GM18873 (cell line): ENCODE data around the gene SH3GLB1.
"Not testable (repeated sequence)": the region's sequence is repeated elsewhere in the genome, so short reads cannot be mapped to it uniquely, and the experiment has no call there.

ENCODE experiments used
- ATAC-seq: cut with Tn5 transposase; IDR thresholded peaks from one replicate; pipeline ENCODE4 v1.9.1; 2021; ENCODE audit warnings: mild to moderate bottlenecking, moderate library complexity, moderate number of reproducible peaks; ENCODE audit not compliant: unreplicated experiment, low FRiP score

The SH3GLB1 gene

DNA sequence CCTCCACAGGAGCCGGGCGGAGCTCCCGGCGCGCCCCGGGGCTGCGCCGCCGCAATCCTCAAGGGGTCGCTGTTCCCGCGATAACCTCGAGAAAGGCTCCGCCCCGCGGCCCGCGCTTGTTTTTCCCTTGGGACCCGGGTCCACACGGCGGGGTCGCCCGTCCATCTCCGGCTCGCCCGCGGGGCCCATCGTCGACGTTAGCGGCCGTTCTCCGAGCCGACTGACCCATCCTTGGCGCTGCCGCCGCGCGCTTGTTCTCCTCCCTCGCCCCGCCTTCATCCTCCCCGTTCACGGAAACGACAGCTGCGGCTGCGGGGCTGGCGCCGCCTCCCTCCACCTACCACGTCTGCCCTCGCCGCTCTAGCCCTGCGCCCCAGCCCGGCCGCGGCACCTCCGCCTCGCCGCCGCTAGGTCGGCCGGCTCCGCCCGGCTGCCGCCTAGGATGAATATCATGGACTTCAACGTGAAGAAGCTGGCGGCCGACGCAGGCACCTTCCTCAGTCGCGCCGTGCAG, at the start of gene SH3GLB1:
Gene SH3GLB1 (plus strand): TSS at position 119 of the 514 bp plus-strand sequence. CDS start 324 bp downstream, at position 443.
- peak; percentile 87 for ATAC-seq

DNA sequence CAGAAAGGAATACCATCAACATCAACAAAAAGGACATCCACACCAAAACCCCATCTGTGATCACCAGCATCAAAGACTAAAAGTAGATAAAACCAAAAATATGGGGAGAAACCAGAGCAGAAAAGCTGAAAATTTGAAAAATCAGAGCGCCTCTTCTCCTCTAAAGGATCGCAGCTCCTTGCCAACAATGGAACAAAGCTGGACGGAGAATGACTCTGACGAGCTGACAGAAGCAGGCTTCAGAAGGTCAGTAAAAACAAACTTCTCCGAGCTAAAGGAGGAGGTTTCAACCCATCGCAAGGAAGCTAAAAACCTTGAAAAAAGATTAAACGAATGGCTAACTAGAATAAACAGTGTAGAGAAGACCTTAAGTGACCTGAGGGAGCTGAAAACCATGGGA, 46.0 kb upstream of the SH3GLB1 start:
- ATAC-seq: not testable (repeated sequence)

DNA sequence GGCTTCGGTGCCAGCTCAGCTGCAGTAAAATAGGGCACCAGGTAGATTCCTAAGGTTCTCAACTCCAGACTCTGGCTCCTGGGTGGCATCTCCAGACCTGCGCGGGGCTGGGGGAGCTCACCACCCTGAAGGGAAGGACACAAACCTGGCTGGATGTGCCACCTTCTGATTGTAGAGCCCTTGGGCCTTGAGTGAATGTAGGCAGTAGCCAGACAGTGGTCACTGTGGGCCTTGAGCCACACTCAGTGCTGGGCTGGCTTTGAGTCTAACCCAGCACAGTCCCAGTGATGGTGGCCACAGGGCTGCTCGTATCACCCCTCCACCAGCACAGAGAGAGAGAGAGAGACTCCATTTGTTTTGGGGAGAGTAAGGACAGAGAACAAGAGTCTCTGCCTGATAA, 38.0 kb upstream of the SH3GLB1 start:
- ATAC-seq: no peak

DNA sequence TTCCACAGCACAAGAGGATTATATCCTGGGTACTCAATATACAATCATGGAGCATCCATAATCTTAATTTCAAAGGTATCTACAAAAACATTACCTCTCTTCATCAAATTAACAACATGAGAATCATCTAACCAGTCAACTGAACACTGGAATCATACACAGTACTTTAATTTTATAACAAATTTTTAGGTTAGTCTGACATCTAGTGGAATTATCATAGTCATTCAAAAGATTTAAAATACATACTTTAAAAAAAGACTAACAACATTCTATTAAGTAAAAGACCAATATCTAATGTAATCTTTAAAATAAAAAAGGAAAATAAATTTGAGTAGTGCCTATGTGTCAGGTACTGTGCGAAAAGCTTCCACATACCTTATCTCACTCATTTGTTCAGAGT, 16.8 kb upstream of the SH3GLB1 start:
- ATAC-seq: no peak

DNA sequence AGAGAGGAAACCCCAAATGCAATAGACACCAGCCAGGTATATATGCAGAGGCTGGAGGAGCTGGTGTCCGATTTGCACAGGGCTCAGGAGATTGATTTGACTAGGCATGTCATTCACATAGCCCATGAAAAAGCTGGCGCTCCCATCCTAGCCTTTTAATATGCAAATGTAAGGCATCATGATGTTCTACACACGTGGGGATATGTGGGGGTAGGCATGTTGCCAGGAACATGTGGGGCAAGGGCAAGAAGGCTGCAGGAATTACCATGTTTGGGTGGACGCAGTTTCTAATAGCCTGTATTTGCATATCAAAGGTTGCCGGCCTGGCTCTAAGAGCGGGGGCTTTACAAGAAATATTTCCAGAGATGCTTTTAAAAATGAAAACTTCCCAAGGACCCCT, 11.7 kb upstream of the SH3GLB1 start:
- ATAC-seq: no peak

DNA sequence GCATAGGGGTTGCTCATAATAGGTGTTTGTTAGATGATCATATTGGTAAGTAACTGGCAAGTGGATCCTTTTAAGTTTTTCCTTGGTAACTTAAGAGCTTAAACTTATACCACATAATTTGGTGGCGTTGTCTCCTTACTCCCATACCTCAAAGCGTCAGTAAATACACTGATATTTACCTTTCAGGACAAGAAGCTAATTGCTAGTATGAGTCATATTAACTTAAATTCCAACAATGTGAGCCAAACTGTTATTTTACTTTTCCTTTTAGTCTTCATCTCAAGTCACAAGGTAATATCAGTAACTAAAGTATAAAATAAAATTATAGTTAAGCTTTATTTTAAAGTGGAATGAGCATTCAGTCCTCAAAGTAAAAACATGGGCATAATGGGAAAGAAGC, 9.0 kb upstream of the SH3GLB1 start:
- ATAC-seq: no peak

DNA sequence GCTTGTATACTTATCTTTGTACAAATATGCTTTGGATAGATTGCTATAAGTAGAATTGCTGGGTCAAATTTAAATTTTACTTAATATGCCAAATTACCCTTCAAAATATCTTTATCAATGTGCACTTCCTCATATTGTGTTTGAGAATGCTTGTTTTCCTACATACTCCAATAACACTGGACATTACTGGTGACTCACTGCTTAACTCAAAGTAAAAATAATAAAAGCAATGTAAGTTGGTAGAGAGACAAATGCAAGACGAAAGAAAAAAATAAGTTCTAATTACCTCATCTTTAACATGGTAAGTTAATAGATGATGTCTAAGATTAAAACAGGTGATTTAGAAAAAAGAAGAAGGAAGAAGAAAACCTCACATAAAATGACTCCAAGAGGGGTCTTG, 7.9 kb upstream of the SH3GLB1 start:
- no peak for ATAC-seq

DNA sequence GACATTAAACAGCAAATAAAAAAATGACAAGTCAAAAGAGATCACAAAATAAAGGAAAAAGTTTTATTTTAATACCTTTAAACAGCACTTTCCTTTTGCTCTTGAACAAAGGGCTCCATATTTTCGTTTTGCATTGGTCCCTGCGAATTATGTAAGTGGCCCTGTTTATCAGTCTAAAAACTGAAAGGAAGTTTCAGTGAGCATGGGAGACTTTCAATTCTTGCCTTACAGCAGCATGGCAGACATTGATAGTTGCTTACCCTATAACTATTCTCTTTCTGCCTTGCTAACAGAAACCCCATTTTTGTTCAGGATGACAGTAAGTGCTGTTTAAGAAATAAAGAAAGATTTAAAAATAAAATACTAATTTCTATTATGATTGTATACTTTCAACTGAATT, 5.2 kb upstream of the SH3GLB1 start:
- no peak for ATAC-seq

DNA sequence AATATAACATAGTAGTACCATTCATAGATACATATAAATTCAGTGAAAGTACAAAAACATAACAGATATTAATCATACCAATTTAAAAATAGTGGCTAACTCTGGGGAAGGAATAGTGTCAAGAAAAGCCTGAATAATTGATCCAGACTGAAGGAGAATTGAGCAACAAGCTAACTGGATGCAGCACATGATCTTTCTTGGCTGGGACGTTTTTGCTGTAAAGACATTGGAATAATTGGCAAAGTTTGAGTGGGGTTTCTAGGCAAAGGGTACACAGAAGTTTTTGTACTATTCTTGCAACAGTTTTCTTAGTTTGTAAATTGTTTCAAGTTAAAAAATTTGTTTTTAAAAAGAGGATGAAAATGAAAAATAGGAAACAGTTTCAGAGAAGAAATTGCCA, 2.6 kb upstream of the SH3GLB1 start:
- ATAC-seq: no peak

DNA sequence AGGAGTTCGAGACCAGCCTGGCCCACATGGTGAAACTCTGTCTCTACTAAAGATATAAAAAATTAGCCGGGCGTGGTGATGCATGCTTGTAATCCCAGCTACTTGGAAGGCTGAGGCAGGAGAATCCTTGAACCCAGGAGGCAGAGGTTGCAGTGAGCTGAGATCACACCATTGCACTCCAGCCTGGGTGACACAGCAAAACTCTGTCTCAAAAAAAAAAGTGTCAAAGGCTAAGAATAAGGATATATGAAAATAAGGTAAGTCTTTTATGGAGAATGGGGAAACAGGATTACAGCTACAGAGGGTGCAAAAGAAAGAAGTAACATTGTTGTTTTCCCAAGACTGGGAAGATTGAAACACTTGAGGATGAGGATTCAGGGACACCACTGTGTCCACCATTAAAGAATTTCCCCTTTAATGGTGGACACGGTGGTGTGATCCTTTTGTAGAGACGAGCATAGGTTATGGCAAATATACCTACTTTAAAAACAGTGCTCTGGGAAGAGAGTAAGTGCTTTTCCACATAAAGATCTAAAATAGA, 1.4 kb upstream of the SH3GLB1 start:
- ATAC-seq: not testable (repeated sequence)

DNA sequence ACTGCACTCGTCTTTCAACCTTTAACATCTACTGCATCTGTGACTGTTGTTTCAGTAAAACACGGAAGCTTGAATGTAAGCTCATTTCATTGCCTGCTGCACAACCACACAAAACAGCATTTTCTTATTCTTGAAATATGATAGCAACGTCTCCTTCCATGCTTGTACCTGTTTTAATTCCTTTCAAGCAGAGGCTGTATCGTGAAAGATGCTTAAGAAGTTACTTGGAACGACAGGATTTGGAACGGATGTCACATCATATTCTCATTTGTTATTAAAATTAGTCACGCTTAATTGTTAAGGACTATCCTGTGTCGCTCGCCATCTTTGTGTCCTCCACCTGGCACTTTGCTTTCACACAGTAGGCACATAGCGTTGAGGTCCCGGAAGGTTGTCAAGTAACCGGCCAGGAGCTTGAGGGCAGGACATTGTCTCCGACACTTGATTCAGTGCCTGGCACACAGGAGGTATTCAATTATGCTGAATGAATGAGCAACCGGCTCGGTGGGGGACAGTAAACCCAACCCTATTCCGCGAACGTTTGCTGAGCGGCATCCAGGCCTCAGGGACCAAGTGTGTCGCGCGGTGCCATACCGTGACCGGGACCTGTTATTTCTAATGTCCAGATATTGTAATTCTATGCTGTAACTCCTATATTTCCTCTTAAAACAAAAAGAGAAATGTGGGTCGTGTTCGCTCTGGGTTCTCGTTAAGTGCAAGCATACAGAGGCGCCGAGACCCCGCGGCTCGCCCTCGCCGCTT, 499 bp upstream of the SH3GLB1 start:
- ATAC-seq: peak; percentile 31

DNA sequence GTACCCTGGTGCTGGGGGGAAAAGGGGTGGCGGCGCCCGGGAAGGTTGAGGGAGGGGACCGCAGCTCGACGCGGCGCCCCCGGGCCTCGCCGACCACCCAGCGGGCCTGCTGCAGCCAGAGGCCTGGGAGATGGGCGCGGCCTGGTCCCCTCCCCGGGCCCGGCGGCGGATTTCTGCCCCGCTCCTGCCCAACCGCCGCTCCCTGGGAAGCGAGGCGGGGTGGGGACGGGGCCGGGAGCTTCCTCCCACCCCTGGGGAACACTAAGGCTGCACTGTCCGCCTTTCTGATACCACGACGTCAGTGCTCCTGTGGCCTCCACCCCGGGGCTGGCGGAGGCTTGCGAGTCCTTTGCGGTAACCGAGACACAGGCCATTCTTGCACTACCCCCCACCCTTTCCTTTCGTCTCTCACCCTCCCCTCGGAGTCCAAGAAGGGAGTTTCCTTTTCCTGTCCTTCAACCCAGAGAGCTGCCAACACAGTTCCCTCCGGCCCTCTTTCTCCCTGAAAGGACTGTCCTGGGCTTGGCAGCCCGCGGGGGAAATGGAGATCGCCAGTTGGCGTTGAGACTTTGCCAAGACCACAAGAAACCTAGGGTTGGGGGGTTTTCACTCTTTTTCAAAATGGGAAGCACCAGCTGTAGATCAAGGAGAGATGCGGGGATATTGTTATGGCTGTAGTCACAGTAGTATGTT, 742 bp downstream of the SH3GLB1 start:
- peak; percentile 30 for ATAC-seq

DNA sequence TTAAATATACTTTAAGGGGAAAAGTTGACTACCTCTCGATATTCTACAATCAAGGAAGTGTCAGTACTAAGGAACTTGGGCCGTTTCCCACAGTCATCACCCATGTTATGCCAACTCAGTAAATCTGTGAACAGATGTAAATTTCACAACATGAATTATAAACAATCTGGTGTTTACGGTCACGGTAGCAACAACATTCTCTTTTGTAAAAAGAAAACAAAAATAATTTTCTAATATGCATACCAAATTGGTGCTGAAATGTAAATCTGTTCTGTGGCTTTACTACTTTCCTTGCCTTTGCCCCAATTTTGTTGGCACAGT, 1.2 kb downstream of the SH3GLB1 start:
- no peak for ATAC-seq

DNA sequence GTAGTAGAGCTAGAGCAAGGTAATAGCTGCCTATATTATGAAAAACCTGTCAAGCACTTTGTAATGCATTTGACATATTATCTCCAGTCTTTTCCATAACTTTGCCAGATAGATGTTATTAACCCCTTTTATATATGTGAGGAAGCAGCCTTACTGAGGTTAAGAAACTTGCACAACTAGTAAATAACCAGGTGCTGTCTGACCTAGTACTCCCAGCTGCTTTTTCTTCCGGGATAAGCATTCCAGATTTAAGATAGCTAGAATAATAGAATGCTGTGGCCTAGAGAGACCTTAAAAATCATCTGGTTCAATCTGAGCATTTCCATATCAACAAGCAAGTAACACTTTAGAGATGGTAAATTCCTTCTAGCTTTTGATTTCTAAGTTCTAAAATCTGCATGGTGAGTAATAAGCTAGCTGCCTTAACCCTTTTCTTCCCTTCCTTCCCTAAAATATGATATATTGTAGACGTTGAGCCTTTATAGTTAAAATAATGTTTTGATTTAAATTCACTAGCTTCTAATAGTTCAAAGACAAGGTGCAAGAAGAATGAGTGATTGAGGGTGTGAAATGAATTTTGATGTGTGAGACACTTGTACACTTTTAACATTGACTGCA, 1.8 kb downstream of the SH3GLB1 start:
- ATAC-seq: no peak

DNA sequence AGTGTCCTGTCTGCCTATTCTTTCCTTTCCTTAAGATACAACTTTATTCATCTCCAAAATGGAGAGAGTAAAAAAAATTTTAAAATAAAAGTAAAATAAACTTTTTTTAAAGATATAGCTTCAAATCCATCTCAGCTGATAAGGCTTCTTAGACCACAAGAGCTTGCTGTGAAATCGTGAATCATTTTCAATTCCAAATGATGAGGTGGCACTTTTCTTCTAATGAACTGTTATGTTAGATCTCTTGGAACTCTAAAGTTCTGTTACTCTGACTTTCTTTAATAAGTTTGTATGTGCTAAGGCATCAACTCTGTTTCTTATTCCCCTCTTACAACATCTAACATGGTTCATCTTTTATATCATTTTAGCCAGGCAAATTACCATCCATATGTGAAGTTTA, 4.5 kb downstream of the SH3GLB1 start:
- ATAC-seq: no peak

DNA sequence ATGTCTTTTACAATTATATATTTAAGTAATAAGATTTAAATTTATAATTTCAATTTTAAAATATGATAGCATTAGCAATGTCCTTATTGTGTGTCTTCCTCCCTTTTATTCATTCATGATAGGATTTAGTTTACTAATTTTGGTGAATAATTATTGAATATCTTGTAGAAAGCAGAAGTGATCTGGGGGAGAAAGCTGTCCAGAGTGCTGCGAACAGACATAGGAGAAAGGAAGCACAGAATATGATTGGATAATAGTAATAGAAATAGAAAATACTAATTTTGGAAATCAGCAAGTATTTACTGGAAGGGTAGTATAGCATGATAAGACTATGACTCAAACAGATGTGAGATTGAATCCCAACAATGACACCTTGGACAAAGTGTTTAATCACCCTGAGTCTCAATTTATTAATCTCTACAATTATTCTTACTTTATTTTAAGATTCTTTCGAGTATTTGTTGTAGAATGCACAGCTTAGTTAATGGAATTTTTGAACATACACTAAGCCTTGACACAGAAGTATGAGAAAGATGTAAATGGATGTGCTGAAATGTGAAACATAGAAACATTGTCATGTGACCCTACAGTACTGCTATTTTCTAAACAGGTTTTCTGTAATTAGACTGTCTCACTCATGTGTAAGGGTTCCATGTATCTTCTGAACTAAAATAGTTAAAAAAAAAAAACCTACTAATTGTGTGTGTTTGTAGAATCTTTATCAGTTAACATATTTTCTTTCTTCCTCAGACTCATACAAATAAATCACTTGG, 7.9 kb downstream of the SH3GLB1 start:
- no peak for ATAC-seq

DNA sequence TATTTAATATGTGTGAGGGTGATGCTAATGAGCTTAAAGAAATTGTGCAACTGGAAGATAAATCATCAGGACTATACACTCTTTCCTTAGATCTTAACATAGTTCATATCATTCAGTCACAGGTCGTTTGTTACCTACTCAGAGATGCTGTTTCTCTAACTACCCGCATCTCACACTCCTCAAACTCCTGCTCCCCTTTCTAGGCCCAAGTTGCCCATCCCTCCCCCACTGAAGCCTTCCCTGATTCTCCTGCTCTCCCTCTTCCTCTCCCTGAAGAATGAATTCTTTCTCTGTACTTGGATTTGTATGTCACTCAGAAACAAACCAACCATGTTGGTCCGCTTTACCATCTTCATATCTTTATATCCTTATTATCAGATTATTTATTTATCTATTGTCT, 9.1 kb downstream of the SH3GLB1 start:
- ATAC-seq: no peak

DNA sequence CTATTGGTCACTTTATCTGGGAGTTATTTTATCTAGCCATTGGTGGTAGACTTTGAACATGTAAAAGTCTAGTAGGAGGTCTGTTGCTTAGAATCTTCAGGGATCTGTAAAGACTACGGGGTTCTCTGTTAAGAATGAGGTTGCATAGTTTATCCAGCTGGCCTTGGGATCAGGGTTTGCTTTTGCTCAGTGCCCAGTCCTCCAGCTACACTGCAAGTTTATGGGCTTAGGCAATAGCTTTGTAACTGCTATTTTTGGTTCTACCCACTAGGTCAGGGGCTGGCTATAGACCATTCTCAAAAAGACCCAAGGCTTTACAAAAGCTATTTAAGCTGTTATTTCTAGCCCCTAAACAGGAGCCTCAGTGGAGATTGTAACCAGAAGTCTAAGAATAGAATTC, 9.8 kb downstream of the SH3GLB1 start:
- ATAC-seq: no peak

DNA sequence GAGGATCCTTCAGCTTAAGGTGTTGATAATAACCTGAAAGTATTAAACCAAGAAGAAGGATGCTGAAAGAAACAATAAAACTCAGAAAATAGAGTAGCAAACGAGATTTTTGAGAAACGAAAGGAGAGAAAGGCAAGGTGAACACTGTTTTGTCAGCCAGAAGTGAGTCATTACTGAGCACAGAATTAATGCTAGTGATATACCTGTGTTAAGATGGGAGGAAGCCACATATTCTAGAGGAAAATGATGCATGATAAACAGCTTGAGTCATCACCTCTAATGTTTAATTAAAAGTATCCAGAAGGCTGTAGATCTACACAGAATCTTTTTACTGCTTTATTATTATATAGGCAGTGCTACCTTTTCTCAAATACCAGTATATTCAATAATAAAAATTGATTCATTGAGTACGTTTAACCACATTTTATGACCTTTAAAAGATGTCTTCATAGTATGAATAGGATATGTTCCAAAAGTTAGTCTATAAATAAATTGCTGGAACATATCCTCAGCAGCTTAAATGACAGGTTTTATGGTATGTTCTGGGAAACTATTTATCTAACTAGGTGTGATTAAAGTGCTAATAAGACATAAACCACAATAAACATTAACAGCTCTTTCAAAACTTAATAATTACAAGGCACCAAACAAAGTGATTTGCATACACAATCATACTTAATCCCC, 10.3 kb downstream of the SH3GLB1 start:
- no peak for ATAC-seq

DNA sequence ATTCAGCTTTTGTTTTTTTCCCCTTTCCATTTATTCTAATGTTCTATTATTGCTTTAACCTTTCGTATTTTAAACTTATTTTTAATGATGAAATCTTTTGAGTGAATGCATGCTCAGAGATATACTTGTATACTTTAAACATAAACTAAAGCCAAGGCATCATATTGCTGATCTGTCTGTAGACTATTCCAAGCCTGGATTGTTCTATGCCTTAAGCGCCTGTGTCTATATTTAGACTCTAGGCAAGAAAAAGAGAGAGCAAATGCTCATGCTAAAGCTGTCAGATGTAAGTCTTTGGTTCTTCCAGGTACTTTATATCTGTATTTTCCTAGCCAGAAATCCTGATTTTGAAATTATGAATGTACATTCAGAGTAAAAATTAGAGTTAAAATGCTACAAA, 14.4 kb downstream of the SH3GLB1 start:
- no peak for ATAC-seq
